ENCODE data around the gene DRD4. TPM values are rescaled to one million over a fixed set of nuclear protein-coding genes. Genes with fewer than 3 reads are reported as not detected.

Gene DRD4
- total and polyA plus RNA-seq, 9 of the 15 experiments (the other 6 are each of a cell fraction or from before 2014, with no cell fraction given), result 0.04 to 0.95 (median 0.21) TPM; not detected in 5

GRCh38 chr11:660681-661444 is 23.8 kb downstream of the DRD4 start:
- Histone ChIP-seq H4K20me1 (replicated peaks; ENCODE audit: control insufficient read depth, insufficient read depth, low read length) (no peaks in the 10 kb centered on the region), H3K9me1 (ENCODE audit: control insufficient read depth, insufficient read depth, low read length) (no peaks in the 10 kb centered on the region), H3K27ac (ENCODE audit: extremely low read depth, low read depth, low read length) (no peak overlapping the region), H3K36me3 (ENCODE audit: control insufficient read depth, insufficient read depth, low read length) (peaks cover 88% of the 10 kb centered on the region; the same call in 2 of the 3 replicates), H3K4me2 (ENCODE audit: insufficient read depth, low read length) (no peak overlapping the region), H3K27me3 (ENCODE audit: control insufficient read depth in 2 of 2, insufficient read depth in 2 of 2, low read length in 2 of 2) (no peaks in the 10 kb centered on the region), H3K9ac (ENCODE audit: insufficient read depth in 1 of 2, low read depth in 2 of 2, low read length in 2 of 2) (peak overlapping the region in 1 of 2 experiments; percentile 41; a peak in 1 of 4 replicates), H3K9me3 (replicated peaks; ENCODE audit: control insufficient read depth, insufficient read depth, low read depth, low read length) (peaks cover 3% of the 10 kb centered on the region; the same call in 1 of the 2 replicates), H3K4me1 (replicated peaks in 1 of 2; ENCODE audit: control insufficient read depth in 2 of 2, insufficient read depth in 2 of 2, low read length in 2 of 2) (peaks cover 8 to 28% of the 10 kb centered on the region in 2 experiments; a peak in 4 of 5 replicates), H3K4me3 (no peak overlapping the region), H3K79me2 (ENCODE audit: control insufficient read depth, insufficient read depth, low read length) (peaks cover 20% of the 10 kb centered on the region), H2AFZ (ENCODE audit: low read depth, low read length) (no peak overlapping the region)
- no TSS peak for BruUV-seq (replicated peaks)
- intact Hi-C loops (cut with micrococcal nuclease) (no loop called here), in situ Hi-C loops (cut with MboI) (no loop called here)
- no peak for DNase-seq (ENCODE audit: extremely low read depth in 1 of 4, low spot score in 3 of 4)
- no peak for FAIRE-seq
- 90% methylated on average over 19 of the region's 19 CpGs for WGBS (ENCODE audit: insufficient coverage, low coverage, missing lambda C conversion rate)
- POLR2A ChIA-PET, result interaction anchor here (0.6 to 1.2 kb wide), 4 partner anchors 13 to 128 kb away, joined by 3 read pairs; partner anchors contain the start of genes DEAF1 and TMEM80
- CTCF ChIA-PET (ENCODE audit: low intra/inter-chr PET ratio), result interaction anchor here (0.6 kb wide), 1 partner anchor 39 kb away, joined by 3 read pairs; no protein-coding TSS in a partner anchor
- no peak for ATAC-seq
- TF ChIP-seq ZNF609 (CRISPR knock-in tag; IDR thresholded peaks at IDR 0.05; ENCODE audit: borderline replicate concordance) (no peak), RCOR1 (IDR thresholded peaks at IDR 0.05; ENCODE audit: borderline replicate concordance in 1 of 2, low read depth in 2 of 2, low read length in 2 of 2) (no peak), YBX1 (IDR thresholded peaks at IDR 0.05) (no peak), ZFP1 (CRISPR knock-in tag; IDR thresholded peaks at IDR 0.05) (no peak), TAF15 (IDR thresholded peaks at IDR 0.05; ENCODE audit: low read depth, low read length) (no peak), SMARCC2 (IDR thresholded peaks at IDR 0.05; ENCODE audit: low read depth) (no peak)
- TF ChIP-seq, protein P1, sequence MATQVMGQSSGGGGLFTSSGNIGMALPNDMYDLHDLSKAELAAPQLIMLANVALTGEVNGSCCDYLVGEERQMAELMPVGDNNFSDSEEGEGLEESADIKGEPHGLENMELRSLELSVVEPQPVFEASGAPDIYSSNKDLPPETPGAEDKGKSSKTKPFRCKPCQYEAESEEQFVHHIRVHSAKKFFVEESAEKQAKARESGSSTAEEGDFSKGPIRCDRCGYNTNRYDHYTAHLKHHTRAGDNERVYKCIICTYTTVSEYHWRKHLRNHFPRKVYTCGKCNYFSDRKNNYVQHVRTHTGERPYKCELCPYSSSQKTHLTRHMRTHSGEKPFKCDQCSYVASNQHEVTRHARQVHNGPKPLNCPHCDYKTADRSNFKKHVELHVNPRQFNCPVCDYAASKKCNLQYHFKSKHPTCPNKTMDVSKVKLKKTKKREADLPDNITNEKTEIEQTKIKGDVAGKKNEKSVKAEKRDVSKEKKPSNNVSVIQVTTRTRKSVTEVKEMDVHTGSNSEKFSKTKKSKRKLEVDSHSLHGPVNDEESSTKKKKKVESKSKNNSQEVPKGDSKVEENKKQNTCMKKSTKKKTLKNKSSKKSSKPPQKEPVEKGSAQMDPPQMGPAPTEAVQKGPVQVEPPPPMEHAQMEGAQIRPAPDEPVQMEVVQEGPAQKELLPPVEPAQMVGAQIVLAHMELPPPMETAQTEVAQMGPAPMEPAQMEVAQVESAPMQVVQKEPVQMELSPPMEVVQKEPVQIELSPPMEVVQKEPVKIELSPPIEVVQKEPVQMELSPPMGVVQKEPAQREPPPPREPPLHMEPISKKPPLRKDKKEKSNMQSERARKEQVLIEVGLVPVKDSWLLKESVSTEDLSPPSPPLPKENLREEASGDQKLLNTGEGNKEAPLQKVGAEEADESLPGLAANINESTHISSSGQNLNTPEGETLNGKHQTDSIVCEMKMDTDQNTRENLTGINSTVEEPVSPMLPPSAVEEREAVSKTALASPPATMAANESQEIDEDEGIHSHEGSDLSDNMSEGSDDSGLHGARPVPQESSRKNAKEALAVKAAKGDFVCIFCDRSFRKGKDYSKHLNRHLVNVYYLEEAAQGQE (IDR thresholded peaks at IDR 0.05; ENCODE audit: borderline replicate concordance), result no peak
- TF ChIP-seq, protein P1 (CRISPR knock-in tag; IDR thresholded peaks at IDR 0.05; ENCODE audit: low read depth), result no peak
